Panc1 (cell line): ENCODE results near the gene CDIP1. TPM values are rescaled to one million over a fixed set of nuclear protein-coding genes. Genes with fewer than 3 reads are reported as not detected.

ENCODE experiments used
- ATAC-seq: fragments of 200-7000 bp; cut with Tn5 transposase; 2 replicates; pipeline ENCODE4 v1.9.1; 2020; ENCODE audit warnings: mild to moderate bottlenecking, moderate library complexity
- BruUV-seq: library from RNA; stranded (reverse); fragments of 400-500 nt; replicated peaks from 2 replicates; lab custom pipeline; 2021; lab: Mats Ljungman, UMichigan
- CTCF ChIA-PET: fragments of 300-600 bp; sonication (Branson Sonifier 250); formaldehyde crosslinking; loops from one replicate; lab custom pipeline; 2022; ENCODE audit warnings: antibody characterized with exemption; lab: Charles Lee
- POLR2A ChIA-PET: fragments of 300-600 bp; sonication (Branson Sonifier 250); formaldehyde crosslinking; loops from one replicate; lab custom pipeline; 2022; ENCODE audit warnings: antibody characterized with exemption; lab: Charles Lee
- DNase-seq: peaks from one replicate; pipeline ENCODE4 v3.0.0-alpha.2; 2010; ENCODE audit warnings: low read depth, low spot score
- H3K27ac ChIP-seq: 2 replicates; pipeline ENCODE4 v1.5.1; 2011; ENCODE audit warnings: mild to moderate bottlenecking, low read length, inconsistent platforms
- H3K27me3 ChIP-seq: fragments of 200-500 bp; sonication (Bioruptor generic); 2 replicates; pipeline ENCODE4 v1.6.0; 2014; ENCODE audit warnings: low read length, inconsistent platforms; ENCODE audit not compliant: control insufficient read depth, insufficient read depth
- H3K36me3 ChIP-seq: fragments of 200-500 bp; sonication (Bioruptor generic); 2 replicates; pipeline ENCODE4 v1.5.1; 2014; ENCODE audit warnings: inconsistent platforms, mild to moderate bottlenecking, low read length, moderate library complexity; ENCODE audit not compliant: control insufficient read depth, insufficient read depth
- H3K4me1 ChIP-seq: 2 replicates; pipeline ENCODE4 v1.5.1; 2011; ENCODE audit warnings: inconsistent platforms, mild to moderate bottlenecking, low read length, moderate library complexity; ENCODE audit not compliant: control insufficient read depth, insufficient read depth
- H3K4me3 ChIP-seq, 2 experiments: 2 replicates each; pipeline ENCODE4 v1.5.1; 2011 to 2012; ENCODE audit warnings: low read depth in 2 of 2, low read length in 2 of 2, mild to moderate bottlenecking in 2 of 2, inconsistent platforms in 1 of 2, moderate library complexity in 1 of 2
- H3K9me3 ChIP-seq: fragments of 200-500 bp; sonication (Bioruptor generic); 2 replicates; pipeline ENCODE4 v1.5.1; 2014; ENCODE audit warnings: low read depth, mild to moderate bottlenecking, inconsistent platforms, low read length, moderate library complexity; ENCODE audit not compliant: control insufficient read depth, insufficient read depth
- POLR2AphosphoS5 ChIP-seq: IDR thresholded peaks from 2 replicates; pipeline ENCODE4 v1.6.1; 2012; ENCODE audit warnings: mild to moderate bottlenecking, low read depth, low read length, moderate library complexity
- SIN3A ChIP-seq: IDR thresholded peaks from 2 replicates; pipeline ENCODE4 v1.6.1; 2012; ENCODE audit warnings: low read depth, mild to moderate bottlenecking, low read length, moderate library complexity, borderline replicate concordance; ENCODE audit not compliant: insufficient read depth
- TCF7L2 ChIP-seq: IDR thresholded peaks from 2 replicates; pipeline ENCODE4 v1.6.1; 2011; ENCODE audit warnings: mild to moderate bottlenecking, low read depth, low read length, inconsistent platforms
- in situ Hi-C: cut with HindIII; loops from 2 replicates; pipeline ENCODE4 v1.10.0; 2016; ENCODE audit warnings: low sequenced_read_pairs, low pct_unique_long_range_greater_than_20kb
- intact Hi-C: fragments of 100-400 bp; cut with micrococcal nuclease; formaldehyde crosslinking; loops from one replicate; pipeline ENCODE4 v1.10.0; 2022; ENCODE audit not compliant: unreplicated experiment
- total RNA-seq: library from RNA; stranded (reverse); gene quantifications from one replicate; pipeline ENCODE4 v1.2.1, GENCODE V29; 2021; ENCODE audit not compliant: unreplicated experiment
- TF ChIP-seq, protein P1 (sequence below): fragments of 450-650 bp; IDR thresholded peaks from 2 replicates; pipeline ENCODE4 v1.5.1; 2017; ENCODE audit warnings: mild to moderate bottlenecking
- TF ChIP-seq, protein P2 (sequence below), 2 experiments: IDR thresholded peaks; 2 replicates each; pipeline ENCODE4 v1.6.1; 2011 to 2012; ENCODE audit warnings: low read depth in 2 of 2, control low read depth in 1 of 2, low read length in 1 of 2, mild to moderate bottlenecking in 1 of 2, moderate library complexity in 1 of 2; ENCODE audit not compliant: insufficient read depth in 1 of 2

Gene CDIP1
- total RNA-seq, 1 experiment from 2014 or later: 26.8 TPM

DNA sequence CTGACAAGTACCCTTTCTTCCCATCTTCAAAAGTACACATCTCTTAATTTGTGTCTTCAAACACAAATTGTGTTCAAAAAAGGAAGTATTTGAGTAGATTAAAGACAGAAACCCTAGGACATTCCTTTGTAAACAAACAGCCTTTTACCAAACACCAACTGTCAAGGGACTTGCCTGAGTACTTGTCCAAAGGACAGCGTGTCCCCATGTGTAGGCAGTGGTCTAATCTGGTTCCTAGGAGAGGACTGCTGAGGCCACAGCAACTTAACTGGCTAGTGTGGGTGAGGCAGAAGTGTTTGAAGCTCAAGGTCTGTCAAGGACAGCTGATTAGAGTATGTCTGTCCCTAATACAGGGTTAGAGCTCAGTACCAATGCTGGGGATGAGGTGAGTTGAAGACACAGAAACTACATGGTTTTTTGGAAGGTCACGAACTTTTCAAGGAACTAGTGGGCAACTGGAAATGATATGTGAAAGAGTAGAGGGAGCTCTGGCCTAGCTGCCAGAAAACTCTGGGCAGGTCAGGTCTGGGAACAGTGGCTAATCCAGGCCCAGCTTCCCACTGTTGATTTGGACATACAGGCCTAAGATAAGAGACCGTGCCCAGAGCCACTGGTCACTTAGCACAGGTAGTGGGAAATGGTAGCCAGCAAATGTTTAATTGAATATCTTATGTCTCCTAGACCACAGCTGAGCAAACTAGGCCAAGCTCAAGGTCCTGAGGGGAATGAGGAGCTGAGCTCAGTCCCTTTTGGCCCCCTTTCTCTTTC is 52.3 kb downstream of the CDIP1 start:
- BruUV-seq: no TSS peak

DNA sequence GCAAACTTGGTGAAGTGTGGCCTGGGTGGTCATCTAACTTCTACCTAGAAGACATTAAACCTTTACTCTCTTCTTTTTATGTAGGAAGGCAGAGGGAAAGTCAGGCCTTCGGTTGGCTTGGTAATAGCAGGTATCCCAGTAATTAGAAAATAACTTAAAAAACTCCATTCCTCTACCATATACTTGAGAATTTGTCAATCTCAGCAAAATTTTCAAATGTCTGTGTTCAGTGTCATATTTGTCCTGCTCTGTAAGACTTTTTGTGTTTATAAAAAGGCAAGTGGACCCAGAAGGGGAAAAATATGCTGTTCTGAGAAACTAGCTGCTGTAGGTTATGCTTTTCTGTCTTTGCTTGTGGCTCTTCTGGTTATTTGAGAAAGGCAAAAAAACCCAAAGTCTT is 56.6 kb downstream of the CDIP1 start:
- intact Hi-C loops: no loop called here
- Histone ChIP-seq H3K4me1 (peaks cover 6% of the 10 kb centered on the region), H3K27me3 (no peaks in the 10 kb centered on the region), H3K36me3 (no peaks in the 10 kb centered on the region), H3K4me3 (no peak overlapping the region), H3K27ac (no peak overlapping the region), H3K9me3 (no peaks in the 10 kb centered on the region)
- BruUV-seq: no TSS peak
- ATAC-seq: no peak
- in situ Hi-C loops: no loop called here
- no peak for DNase-seq
- ChIA-PET CTCF (no interaction called here), POLR2A (no interaction called here)
- TF ChIP-seq TCF7L2: no peak
- no peak for TF ChIP-seq POLR2AphosphoS5
- TF ChIP-seq, protein P1, sequence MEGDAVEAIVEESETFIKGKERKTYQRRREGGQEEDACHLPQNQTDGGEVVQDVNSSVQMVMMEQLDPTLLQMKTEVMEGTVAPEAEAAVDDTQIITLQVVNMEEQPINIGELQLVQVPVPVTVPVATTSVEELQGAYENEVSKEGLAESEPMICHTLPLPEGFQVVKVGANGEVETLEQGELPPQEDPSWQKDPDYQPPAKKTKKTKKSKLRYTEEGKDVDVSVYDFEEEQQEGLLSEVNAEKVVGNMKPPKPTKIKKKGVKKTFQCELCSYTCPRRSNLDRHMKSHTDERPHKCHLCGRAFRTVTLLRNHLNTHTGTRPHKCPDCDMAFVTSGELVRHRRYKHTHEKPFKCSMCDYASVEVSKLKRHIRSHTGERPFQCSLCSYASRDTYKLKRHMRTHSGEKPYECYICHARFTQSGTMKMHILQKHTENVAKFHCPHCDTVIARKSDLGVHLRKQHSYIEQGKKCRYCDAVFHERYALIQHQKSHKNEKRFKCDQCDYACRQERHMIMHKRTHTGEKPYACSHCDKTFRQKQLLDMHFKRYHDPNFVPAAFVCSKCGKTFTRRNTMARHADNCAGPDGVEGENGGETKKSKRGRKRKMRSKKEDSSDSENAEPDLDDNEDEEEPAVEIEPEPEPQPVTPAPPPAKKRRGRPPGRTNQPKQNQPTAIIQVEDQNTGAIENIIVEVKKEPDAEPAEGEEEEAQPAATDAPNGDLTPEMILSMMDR: no peak
- TF ChIP-seq SIN3A: no peak
- TF ChIP-seq, protein P2, sequence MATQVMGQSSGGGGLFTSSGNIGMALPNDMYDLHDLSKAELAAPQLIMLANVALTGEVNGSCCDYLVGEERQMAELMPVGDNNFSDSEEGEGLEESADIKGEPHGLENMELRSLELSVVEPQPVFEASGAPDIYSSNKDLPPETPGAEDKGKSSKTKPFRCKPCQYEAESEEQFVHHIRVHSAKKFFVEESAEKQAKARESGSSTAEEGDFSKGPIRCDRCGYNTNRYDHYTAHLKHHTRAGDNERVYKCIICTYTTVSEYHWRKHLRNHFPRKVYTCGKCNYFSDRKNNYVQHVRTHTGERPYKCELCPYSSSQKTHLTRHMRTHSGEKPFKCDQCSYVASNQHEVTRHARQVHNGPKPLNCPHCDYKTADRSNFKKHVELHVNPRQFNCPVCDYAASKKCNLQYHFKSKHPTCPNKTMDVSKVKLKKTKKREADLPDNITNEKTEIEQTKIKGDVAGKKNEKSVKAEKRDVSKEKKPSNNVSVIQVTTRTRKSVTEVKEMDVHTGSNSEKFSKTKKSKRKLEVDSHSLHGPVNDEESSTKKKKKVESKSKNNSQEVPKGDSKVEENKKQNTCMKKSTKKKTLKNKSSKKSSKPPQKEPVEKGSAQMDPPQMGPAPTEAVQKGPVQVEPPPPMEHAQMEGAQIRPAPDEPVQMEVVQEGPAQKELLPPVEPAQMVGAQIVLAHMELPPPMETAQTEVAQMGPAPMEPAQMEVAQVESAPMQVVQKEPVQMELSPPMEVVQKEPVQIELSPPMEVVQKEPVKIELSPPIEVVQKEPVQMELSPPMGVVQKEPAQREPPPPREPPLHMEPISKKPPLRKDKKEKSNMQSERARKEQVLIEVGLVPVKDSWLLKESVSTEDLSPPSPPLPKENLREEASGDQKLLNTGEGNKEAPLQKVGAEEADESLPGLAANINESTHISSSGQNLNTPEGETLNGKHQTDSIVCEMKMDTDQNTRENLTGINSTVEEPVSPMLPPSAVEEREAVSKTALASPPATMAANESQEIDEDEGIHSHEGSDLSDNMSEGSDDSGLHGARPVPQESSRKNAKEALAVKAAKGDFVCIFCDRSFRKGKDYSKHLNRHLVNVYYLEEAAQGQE (IDR thresholded peaks at IDR 0.05; ENCODE audit: insufficient read depth in 1 of 2, low read depth in 2 of 2, low read length in 1 of 2): no peak

More for the DNA sequence above, 52.3 kb downstream of the CDIP1 start:
- CTCF ChIA-PET: no interaction called here
- no peaks in the 10 kb centered on the region for H3K27me3 ChIP-seq
- H3K27ac ChIP-seq: no peak overlapping the region
- intact Hi-C loops (no loop called here), in situ Hi-C loops (no loop called here)
- POLR2A ChIA-PET: no interaction called here
- ATAC-seq: no peak
- TF ChIP-seq POLR2AphosphoS5 (no peak), TCF7L2 (no peak), SIN3A (no peak)
- TF ChIP-seq, protein P1: no peak
- TF ChIP-seq, protein P2 (IDR thresholded peaks at IDR 0.05; ENCODE audit: insufficient read depth in 1 of 2, low read depth in 2 of 2, low read length in 1 of 2): no peak
- no peak for DNase-seq
- no peaks in the 10 kb centered on the region for H3K4me1 ChIP-seq
- H3K36me3 ChIP-seq: no peaks in the 10 kb centered on the region
- no peak overlapping the region for H3K4me3 ChIP-seq
- H3K9me3 ChIP-seq: no peaks in the 10 kb centered on the region
